KMS-11 (cell line): ENCODE results near the gene ANKRD63.

Experiments used
- H2AFZ ChIP-seq: fragments of 200-600 bp; sonication (generic); 2 replicates; pipeline ENCODE4 v1.6.1; 2016; ENCODE audit warnings: antibody characterized with exemption, mixed run types, low read depth
- H3K27ac ChIP-seq: fragments of 200-600 bp; sonication (generic); 2 replicates; pipeline ENCODE4 v1.6.1; 2016; ENCODE audit warnings: mild to moderate bottlenecking, mixed run types
- H3K27me3 ChIP-seq: fragments of 200-600 bp; sonication (generic); 2 replicates; pipeline ENCODE4 v1.6.1; 2017; ENCODE audit warnings: mild to moderate bottlenecking, low read depth, mixed run types, moderate library complexity; ENCODE audit not compliant: insufficient read depth
- H3K36me3 ChIP-seq: fragments of 200-600 bp; sonication (generic); 2 replicates; pipeline ENCODE4 v1.6.1; 2017; ENCODE audit warnings: mild to moderate bottlenecking, mixed run types; ENCODE audit not compliant: insufficient read depth
- H3K4me1 ChIP-seq: fragments of 200-600 bp; sonication (generic); 2 replicates; pipeline ENCODE4 v1.6.1; 2016; ENCODE audit warnings: mild to moderate bottlenecking, low read depth, mixed run types; ENCODE audit not compliant: poor library complexity, severe bottlenecking
- H3K4me2 ChIP-seq: fragments of 200-600 bp; sonication (generic); 2 replicates; pipeline ENCODE4 v1.7.0; 2016; ENCODE audit warnings: mild to moderate bottlenecking, mixed run types
- H3K4me3 ChIP-seq: fragments of 200-600 bp; sonication (generic); IDR thresholded peaks from 2 replicates; pipeline ENCODE4 v1.6.1; 2017; ENCODE audit warnings: low read depth, low read length, mixed read lengths; ENCODE audit not compliant: insufficient read depth
- H3K79me2 ChIP-seq: fragments of 200-600 bp; sonication (generic); 2 replicates; pipeline ENCODE4 v1.6.1; 2016; ENCODE audit warnings: low read depth, mixed run types; ENCODE audit not compliant: insufficient read depth
- H3K9ac ChIP-seq: fragments of 200-600 bp; sonication (generic); 2 replicates; pipeline ENCODE4 v1.6.1; 2016; ENCODE audit warnings: mild to moderate bottlenecking, mixed run types
- H4K20me1 ChIP-seq: fragments of 200-600 bp; sonication (generic); 2 replicates; pipeline ENCODE4 v1.6.1; 2016; ENCODE audit warnings: mild to moderate bottlenecking, mixed run types; ENCODE audit not compliant: insufficient read depth
- CTCF ChIP-seq: fragments of 200-600 bp; sonication (generic); conservative IDR thresholded peaks from 2 replicates; pipeline ENCODE4 v1.6.1; 2017; ENCODE audit warnings: low read depth, mild to moderate bottlenecking, antibody characterized with exemption, low read length, moderate library complexity, mixed read lengths

The ANKRD63 gene

GRCh38 chr15:40257656-40258450 is 25.0 kb downstream of the ANKRD63 start:
- TF ChIP-seq CTCF: no peak
- H3K79me2 ChIP-seq: no peaks in the 10 kb centered on the region
- no peaks in the 10 kb centered on the region for H3K4me1 ChIP-seq
- H3K36me3 ChIP-seq: no peaks in the 10 kb centered on the region
- no peak overlapping the region for H3K4me3 ChIP-seq
- H3K9ac ChIP-seq: no peak overlapping the region
- no peaks in the 10 kb centered on the region for H4K20me1 ChIP-seq
- no peak overlapping the region for H3K4me2 ChIP-seq
- no peaks in the 10 kb centered on the region; the same call in 1 of the 2 replicates for H3K27me3 ChIP-seq
- no peak overlapping the region for H2AFZ ChIP-seq
- H3K27ac ChIP-seq: no peak overlapping the region

- H3K27ac ChIP-seq: no peak overlapping the region
- H4K20me1 ChIP-seq: no peaks in the 10 kb centered on the region
- no peak overlapping the region for H3K4me2 ChIP-seq
- no peaks in the 10 kb centered on the region; the same call in 1 of the 2 replicates for H3K27me3 ChIP-seq
- no peaks in the 10 kb centered on the region for H3K36me3 ChIP-seq
- no peaks in the 10 kb centered on the region for H3K4me1 ChIP-seq
- H3K79me2 ChIP-seq: no peaks in the 10 kb centered on the region
- no peak for TF ChIP-seq CTCF
- no peak overlapping the region for H3K4me3 ChIP-seq
- no peak overlapping the region for H2AFZ ChIP-seq
- no peak overlapping the region for H3K9ac ChIP-seq
These were observed 26.1 kb downstream of the ANKRD63 start for GRCh38 chr15:40256638-40257235.

GRCh38 chr15:40255033-40255432 is 27.8 kb downstream of the ANKRD63 start:
- H2AFZ ChIP-seq: no peak overlapping the region
- H3K27ac ChIP-seq: no peak overlapping the region
- no peaks in the 10 kb centered on the region for H3K4me1 ChIP-seq
- no peak overlapping the region for H3K4me3 ChIP-seq
- no peak overlapping the region for H3K4me2 ChIP-seq
- H3K9ac ChIP-seq: no peak overlapping the region
- H3K36me3 ChIP-seq: no peaks in the 10 kb centered on the region
- H4K20me1 ChIP-seq: no peaks in the 10 kb centered on the region
- H3K27me3 ChIP-seq: no peaks in the 10 kb centered on the region; the same call in none of the 2 replicates
- no peak for TF ChIP-seq CTCF
- H3K79me2 ChIP-seq: no peaks in the 10 kb centered on the region

GRCh38 chr15:40254452-40254851 is 28.4 kb downstream of the ANKRD63 start:
- no peaks in the 10 kb centered on the region for H3K4me1 ChIP-seq
- TF ChIP-seq CTCF: no peak
- no peak overlapping the region for H3K27ac ChIP-seq
- H3K4me3 ChIP-seq: no peak overlapping the region
- H3K4me2 ChIP-seq: no peak overlapping the region
- no peaks in the 10 kb centered on the region for H3K36me3 ChIP-seq
- H3K27me3 ChIP-seq: no peaks in the 10 kb centered on the region; the same call in none of the 2 replicates
- H3K79me2 ChIP-seq: no peaks in the 10 kb centered on the region
- H3K9ac ChIP-seq: no peak overlapping the region
- no peak overlapping the region for H2AFZ ChIP-seq
- no peaks in the 10 kb centered on the region for H4K20me1 ChIP-seq
